Endodermal cell (in vitro differentiated cells): ENCODE measurements around the gene N4BP2L2. TPM values are rescaled to one million over a fixed set of nuclear protein-coding genes. Genes with fewer than 3 reads are reported as not detected.
A peak's percentile ranks its signal among the peaks of the same experiment; 100 is the strongest.

ENCODE experiments used
- DNase-seq: peaks from one replicate; pipeline ENCODE4 v3.0.0-alpha.2; 2017
- H3K27ac ChIP-seq: 2 replicates; pipeline ENCODE4 v1.5.1; 2013; ENCODE audit warnings: mild to moderate bottlenecking, low read depth, low read length, moderate library complexity
- H3K27me3 ChIP-seq: 2 replicates; pipeline ENCODE4 v1.6.1; 2013; ENCODE audit warnings: mild to moderate bottlenecking, low read length, moderate library complexity; ENCODE audit not compliant: insufficient read depth, control insufficient read depth, poor library complexity, severe bottlenecking
- H3K36me3 ChIP-seq: 2 replicates; pipeline ENCODE4 v1.7.0; 2013; ENCODE audit warnings: mild to moderate bottlenecking, low read length, moderate library complexity; ENCODE audit not compliant: control insufficient read depth, insufficient read depth
- H3K4me1 ChIP-seq: one replicate; pipeline ENCODE4 v1.7.0; 2013; ENCODE audit warnings: low read length; ENCODE audit not compliant: control insufficient read depth, insufficient read depth
- H3K4me3 ChIP-seq: 2 replicates; pipeline ENCODE4 v1.5.1; 2013; ENCODE audit warnings: mild to moderate bottlenecking, low read length, moderate library complexity
- H3K9ac ChIP-seq: 2 replicates; pipeline ENCODE4 v1.6.1; 2013; ENCODE audit warnings: mild to moderate bottlenecking, low read length, moderate library complexity; ENCODE audit not compliant: poor library complexity, severe bottlenecking; ENCODE audit errors: extremely low read depth
- H3K9me3 ChIP-seq: 2 replicates; pipeline ENCODE4 v1.6.1; 2013; ENCODE audit warnings: mild to moderate bottlenecking, low read length, moderate library complexity; ENCODE audit not compliant: control insufficient read depth
- H3K27ac Mint-ChIP-seq: 2 replicates; pipeline ENCODE4 v1.8.0; 2020; ENCODE audit warnings: mixed read lengths
- H3K27me3 Mint-ChIP-seq: 2 replicates; pipeline ENCODE4 v1.8.0; 2021; ENCODE audit warnings: mild to moderate bottlenecking, mixed read lengths; ENCODE audit not compliant: insufficient read depth
- H3K36me3 Mint-ChIP-seq: 2 replicates; pipeline ENCODE4 v1.8.0; 2020; ENCODE audit warnings: low read depth, mixed read lengths
- H3K4me1 Mint-ChIP-seq: 2 replicates; pipeline ENCODE4 v1.8.0; 2020; ENCODE audit warnings: mixed read lengths
- H3K4me3 Mint-ChIP-seq: 2 replicates; pipeline ENCODE4 v1.8.0; 2020; ENCODE audit warnings: mild to moderate bottlenecking, moderate library complexity, mixed read lengths
- H3K9me3 Mint-ChIP-seq: 2 replicates; pipeline ENCODE4 v1.8.0; 2020; ENCODE audit warnings: mild to moderate bottlenecking, mixed read lengths
- WGBS, 2 experiments: methylation state at CpG; one replicate each; pipeline versions ENCODE4 v1.1.5 to v1.1.7; 2013; ENCODE audit warnings: missing lambda C conversion rate in 2 of 2, mixed read lengths in 1 of 2; ENCODE audit not compliant: insufficient coverage in 1 of 2, insufficient read length in 1 of 2; 5-methylcytosine and 5-hydroxymethylcytosine counted together
- total RNA-seq, 2 donors: library from RNA; stranded (reverse); fragmentation: NEBNext Ultra II Directional in 1 of 2; extraction: Animal tissue kit (Norgen Biotek cat#: 25700) in 1 of 2; gene quantifications; 2 replicates in 1 of 2; 3 replicates in 1 of 2; pipeline ENCODE4 v1.2.1, GENCODE V29; 2021
- TF ChIP-seq, protein P1 (sequence below): fragments of 200-600 bp; sonication (generic); conservative IDR thresholded peaks from 2 replicates; pipeline ENCODE4 v1.5.0; 2021; ENCODE audit warnings: antibody characterized with exemption, mild to moderate bottlenecking

N4BP2L2 gene
- total RNA-seq, 2 donors from 2014 or later = 70.4 to 92.8 TPM

DNA sequence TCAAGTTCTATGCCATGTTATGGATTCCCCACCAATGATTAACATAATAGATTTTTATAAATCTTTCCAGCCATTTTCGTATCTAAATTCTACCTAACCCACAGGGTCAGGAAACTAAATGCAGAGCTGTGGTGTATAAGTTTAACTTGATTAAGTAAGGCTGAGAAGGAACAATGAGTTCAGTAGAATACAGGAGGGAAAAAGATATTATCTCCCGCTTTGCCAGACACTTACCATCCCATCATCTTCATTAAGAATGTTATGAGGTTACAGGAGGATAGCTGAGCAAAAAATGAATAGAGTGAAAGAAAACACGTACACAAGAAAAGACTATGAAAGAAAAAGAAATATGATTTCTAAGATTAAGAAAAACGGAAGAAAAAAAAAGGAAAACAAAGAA lies 27.1 kb downstream of the N4BP2L2 start:
- Mint-ChIP-seq H3K27me3 (no peaks in the 10 kb centered on the region), H3K36me3 (peaks cover 14% of the 10 kb centered on the region), H3K27ac (no peak overlapping the region), H3K4me3 (no peak overlapping the region), H3K9me3 (no peaks in the 10 kb centered on the region), H3K4me1 (no peaks in the 10 kb centered on the region)
- TF ChIP-seq, protein P1, sequence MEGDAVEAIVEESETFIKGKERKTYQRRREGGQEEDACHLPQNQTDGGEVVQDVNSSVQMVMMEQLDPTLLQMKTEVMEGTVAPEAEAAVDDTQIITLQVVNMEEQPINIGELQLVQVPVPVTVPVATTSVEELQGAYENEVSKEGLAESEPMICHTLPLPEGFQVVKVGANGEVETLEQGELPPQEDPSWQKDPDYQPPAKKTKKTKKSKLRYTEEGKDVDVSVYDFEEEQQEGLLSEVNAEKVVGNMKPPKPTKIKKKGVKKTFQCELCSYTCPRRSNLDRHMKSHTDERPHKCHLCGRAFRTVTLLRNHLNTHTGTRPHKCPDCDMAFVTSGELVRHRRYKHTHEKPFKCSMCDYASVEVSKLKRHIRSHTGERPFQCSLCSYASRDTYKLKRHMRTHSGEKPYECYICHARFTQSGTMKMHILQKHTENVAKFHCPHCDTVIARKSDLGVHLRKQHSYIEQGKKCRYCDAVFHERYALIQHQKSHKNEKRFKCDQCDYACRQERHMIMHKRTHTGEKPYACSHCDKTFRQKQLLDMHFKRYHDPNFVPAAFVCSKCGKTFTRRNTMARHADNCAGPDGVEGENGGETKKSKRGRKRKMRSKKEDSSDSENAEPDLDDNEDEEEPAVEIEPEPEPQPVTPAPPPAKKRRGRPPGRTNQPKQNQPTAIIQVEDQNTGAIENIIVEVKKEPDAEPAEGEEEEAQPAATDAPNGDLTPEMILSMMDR = no peak
- Histone ChIP-seq H3K4me1 (no peaks in the 10 kb centered on the region), H3K36me3 (peaks cover 27% of the 10 kb centered on the region), H3K9me3 (no peaks in the 10 kb centered on the region), H3K27me3 (no peaks in the 10 kb centered on the region), H3K27ac (no peak overlapping the region), H3K9ac (no peak overlapping the region), H3K4me3 (no peak overlapping the region)
- WGBS, 2 experiments = no CpG with 5 or more reads among the region's 4 CpGs
- no peak for DNase-seq

DNA sequence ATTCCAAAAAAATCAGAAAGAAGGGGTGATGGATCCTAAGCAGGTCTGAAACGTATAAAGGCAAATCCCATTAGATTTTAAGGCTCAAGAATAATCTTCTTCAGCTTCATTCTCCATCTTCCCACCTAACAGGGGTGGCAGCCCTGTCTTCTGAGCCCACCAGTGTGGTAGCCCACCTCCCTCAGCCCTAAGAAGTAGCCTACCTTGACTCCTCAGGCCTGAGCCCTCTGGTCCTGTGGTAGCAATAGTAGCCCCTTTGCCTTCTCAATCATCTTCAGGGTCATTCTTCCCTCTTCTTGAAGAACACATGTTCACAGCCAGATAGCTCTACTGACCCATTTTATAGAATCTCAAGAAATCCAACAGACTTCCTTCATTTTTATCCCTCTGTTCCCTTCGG lies 33.7 kb downstream of the N4BP2L2 start:
- Histone ChIP-seq H3K27ac (no peak overlapping the region), H3K9ac (no peak overlapping the region), H3K36me3 (no peaks in the 10 kb centered on the region), H3K9me3 (no peaks in the 10 kb centered on the region), H3K4me3 (no peak overlapping the region), H3K27me3 (no peaks in the 10 kb centered on the region), H3K4me1 (peaks cover 3% of the 10 kb centered on the region)
- Mint-ChIP-seq H3K9me3 (no peaks in the 10 kb centered on the region), H3K27ac (no peak overlapping the region), H3K27me3 (no peaks in the 10 kb centered on the region), H3K4me3 (no peak overlapping the region), H3K36me3 (peaks cover 17% of the 10 kb centered on the region), H3K4me1 (peaks cover 8% of the 10 kb centered on the region)
- TF ChIP-seq, protein P1 = no peak
- DNase-seq = no peak
- WGBS, 2 experiments = 89 to 99% methylated on average over 1 to 2 of the region's 2 CpGs

DNA sequence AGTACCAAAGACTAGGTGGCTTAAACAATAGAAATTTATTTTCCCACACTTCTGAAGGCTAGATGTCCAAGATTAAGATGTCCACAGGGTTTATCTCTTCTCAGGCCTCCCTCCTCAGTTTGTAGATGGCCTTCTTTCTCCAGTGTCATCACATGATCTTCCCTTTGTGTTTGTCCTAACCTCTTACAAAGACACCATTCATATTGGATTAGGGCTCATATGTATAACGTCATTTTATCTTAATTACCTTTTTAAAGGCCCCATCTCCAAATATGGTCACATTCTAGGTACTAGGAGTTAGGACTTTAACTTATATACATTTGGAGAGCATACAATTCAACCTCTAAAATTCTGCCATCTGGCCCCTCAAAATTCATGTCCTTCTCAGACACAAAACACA lies 34.3 kb downstream of the N4BP2L2 start:
- Histone ChIP-seq H3K36me3 (no peaks in the 10 kb centered on the region), H3K9me3 (no peaks in the 10 kb centered on the region), H3K27me3 (no peaks in the 10 kb centered on the region), H3K27ac (no peak overlapping the region), H3K4me1 (peaks cover 3% of the 10 kb centered on the region), H3K4me3 (no peak overlapping the region), H3K9ac (no peak overlapping the region)
- TF ChIP-seq, protein P1 = no peak
- Mint-ChIP-seq H3K36me3 (peaks cover 15% of the 10 kb centered on the region), H3K27ac (peak overlapping the region; percentile 14), H3K4me3 (no peak overlapping the region), H3K4me1 (peaks cover 8% of the 10 kb centered on the region), H3K9me3 (no peaks in the 10 kb centered on the region), H3K27me3 (no peaks in the 10 kb centered on the region)
- no peak for DNase-seq
- 79% methylated on average over 1 of the region's 1 CpG; no CpG with 5 or more reads in 1 of the 2 experiments for WGBS, 2 experiments
